Esophagus squamous epithelium (tissue), 4 donors: Measurements from ENCODE around the gene BACH2.

Experiments used
- CTCF ChIP-seq, 6 experiments: fragments of 450-650 bp in 4 of 6; fragments of 200-600 bp in 2 of 6; sonication (generic) in 2 of 6; IDR thresholded peaks; one replicate each; pipeline ENCODE4 v1.5.1; 2016 to 2019; ENCODE audit warnings: antibody characterized with exemption in 6 of 6, mild to moderate bottlenecking in 4 of 6, moderate library complexity in 4 of 6
- POLR2A ChIP-seq, 4 donors: fragments of 450-650 bp; IDR thresholded peaks; one replicate each; pipeline ENCODE4 v1.6.1; 2017; ENCODE audit warnings: antibody characterized with exemption in 4 of 4, mild to moderate bottlenecking in 4 of 4, moderate library complexity in 3 of 4

GRCh38 chr6:90297115-90297866 lies 648 bp upstream of the BACH2 start:
- TF ChIP-seq POLR2A (IDR thresholded peaks at IDR 0.05) (no peak), CTCF (IDR thresholded peaks at IDR 0.05) (no peak)
